ENCODE measurements around the gene CDC27.

CDC27 gene

DNA sequence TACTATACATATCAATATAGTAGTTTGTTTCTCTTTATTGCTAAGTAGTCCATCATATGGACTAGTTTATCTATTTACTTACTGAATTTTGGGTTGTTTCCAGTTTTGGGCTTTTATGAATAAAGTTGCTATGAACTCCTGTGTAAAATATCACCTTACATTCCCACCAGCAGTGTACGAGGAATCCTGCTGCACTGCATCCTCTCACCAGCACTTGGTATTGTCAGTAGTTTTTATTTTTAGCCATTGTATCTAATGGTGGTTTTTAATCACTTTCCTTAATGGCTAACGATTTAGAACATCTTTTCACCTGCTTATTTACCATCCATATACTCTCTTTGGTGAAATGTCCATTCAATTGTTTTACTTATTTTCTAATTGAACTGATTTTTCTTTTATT lies 24.0 kb downstream of the CDC27 start:
- no peak for TF ChIP-seq CTCF (IDR thresholded peaks at IDR 0.05)

DNA sequence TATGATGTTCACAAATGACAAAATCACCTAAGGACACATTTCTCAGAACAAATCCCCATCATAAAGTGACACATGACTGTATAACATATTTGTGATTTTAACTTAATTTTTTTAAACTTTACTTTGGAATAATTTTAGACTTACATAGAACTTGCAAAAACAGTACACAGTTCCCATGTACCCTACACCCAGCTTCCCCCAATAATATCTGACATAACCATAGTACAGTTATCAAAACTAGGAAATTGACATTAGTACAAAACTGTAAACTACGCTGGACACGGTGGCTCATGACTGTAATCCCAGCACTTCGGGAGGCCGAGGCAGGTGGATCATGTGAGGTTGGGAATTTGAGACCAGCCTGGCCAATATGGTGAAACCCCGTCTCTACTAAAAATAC lies 24.8 kb downstream of the CDC27 start:
- TF ChIP-seq CTCF (IDR thresholded peaks at IDR 0.05) = no peak

DNA sequence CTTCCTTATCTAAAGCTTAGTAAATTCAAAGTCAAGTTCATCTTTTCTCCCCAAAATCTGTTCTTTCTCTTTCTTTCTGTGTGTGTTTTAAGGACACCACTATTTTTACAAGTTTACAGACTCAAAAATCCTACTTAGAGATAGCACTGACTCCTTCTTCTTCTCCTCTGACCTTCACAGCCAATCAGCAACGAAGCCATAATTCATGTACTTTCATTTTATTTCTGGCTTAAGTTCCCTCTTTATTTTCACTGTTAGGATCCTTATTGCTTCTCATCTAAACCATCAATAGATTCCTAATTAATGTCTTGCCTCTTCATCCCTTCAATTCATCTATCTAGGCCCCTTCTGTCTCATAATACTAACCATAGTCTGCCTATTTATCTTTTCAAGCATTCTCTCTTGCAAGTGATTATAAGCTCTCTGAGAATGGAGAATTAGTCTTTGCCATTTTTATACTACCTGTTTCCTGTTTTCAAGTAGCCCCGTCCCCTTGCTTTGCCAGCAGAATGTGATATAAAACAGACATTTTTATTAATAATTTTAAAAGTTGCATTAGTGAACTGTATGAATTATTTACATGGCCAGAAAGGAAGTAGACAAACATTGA lies 27.0 kb downstream of the CDC27 start:
- no peak for TF ChIP-seq CTCF (IDR thresholded peaks at IDR 0.05)

- TF ChIP-seq CTCF (IDR thresholded peaks at IDR 0.05) = no peak
These were observed 29.8 kb downstream of the CDC27 start for GRCh38 chr17:47159315-47159714.

DNA sequence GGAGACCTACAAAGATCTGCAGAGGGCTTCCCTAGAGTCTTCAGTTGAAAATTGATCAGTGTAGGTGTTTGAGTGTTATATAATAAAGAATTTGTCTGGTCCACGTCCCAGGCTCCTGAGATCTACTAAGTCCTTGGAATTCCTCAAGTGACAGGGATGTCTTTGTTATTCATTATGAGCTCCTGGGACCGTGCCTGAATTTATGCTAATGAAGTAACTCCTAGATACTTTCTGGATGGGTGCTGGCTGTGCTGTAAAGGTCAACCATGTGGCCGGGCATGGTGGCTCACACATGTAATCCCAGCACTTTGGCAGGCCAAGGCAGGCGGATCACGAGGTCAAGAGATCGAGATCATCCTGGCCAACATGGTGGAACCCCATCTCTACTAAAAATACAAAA lies 43.7 kb downstream of the CDC27 start:
- no peak for TF ChIP-seq CTCF (IDR thresholded peaks at IDR 0.05)

GRCh38 chr17:47135235-47135634 lies 53.9 kb downstream of the CDC27 start:
- TF ChIP-seq CTCF (IDR thresholded peaks at IDR 0.05) = no peak

- no peak for TF ChIP-seq CTCF (IDR thresholded peaks at IDR 0.05)
These were observed 57.3 kb downstream of the CDC27 start for GRCh38 chr17:47131761-47132160.

GRCh38 chr17:47120521-47121095 lies 68.5 kb downstream of the CDC27 start:
- no peak for TF ChIP-seq CTCF (IDR thresholded peaks at IDR 0.05)
